Activated CD8-positive, alpha-beta T cell treated with anti-CD3 and anti-CD28 coated beads for 36 hours (primary cell): ENCODE measurements around the gene CCDC40. TPM values are rescaled to one million over a fixed set of nuclear protein-coding genes. Genes with fewer than 3 reads are reported as not detected.

Source experiments
- ATAC-seq: fragments of 200-7000 bp; cut with Tn5 transposase; one replicate; pipeline ENCODE4 v1.10.0; 2021; ENCODE audit warnings: mild to moderate bottlenecking, moderate library complexity
- CTCF ChIA-PET: fragments of 350-600 bp; sonication (Branson Sonifier 250); formaldehyde crosslinking; loops from one replicate; lab custom pipeline; 2021; ENCODE audit warnings: antibody characterized with exemption; lab: Charles Lee
- POLR2A ChIA-PET: fragments of 350-600 bp; sonication (Branson Sonifier 250); formaldehyde crosslinking; loops from one replicate; lab custom pipeline; 2021; ENCODE audit warnings: antibody characterized with exemption; lab: Charles Lee
- DNase-seq: peaks from one replicate; pipeline ENCODE4 v3.0.0-alpha.2; 2020
- H3K27ac Mint-ChIP-seq: one replicate; pipeline ENCODE4 v1.8.0; 2021; ENCODE audit warnings: mild to moderate bottlenecking, mixed read lengths
- H3K27me3 Mint-ChIP-seq: one replicate; pipeline ENCODE4 v1.8.0; 2021; ENCODE audit warnings: mixed read lengths
- H3K36me3 Mint-ChIP-seq: one replicate; pipeline ENCODE4 v1.8.0; 2021; ENCODE audit warnings: low read depth, mixed read lengths
- H3K4me1 Mint-ChIP-seq: one replicate; pipeline ENCODE4 v1.8.0; 2021; ENCODE audit warnings: low read depth, mixed read lengths
- H3K4me3 Mint-ChIP-seq: one replicate; pipeline ENCODE4 v1.8.0; 2021; ENCODE audit warnings: mild to moderate bottlenecking, moderate library complexity, mixed read lengths
- H3K9me3 Mint-ChIP-seq: one replicate; pipeline ENCODE4 v1.8.0; 2021; ENCODE audit warnings: mixed read lengths
- CTCF ChIP-seq: fragments of 200-600 bp; IDR thresholded peaks from one replicate; pipeline ENCODE4 v1.8.0; 2022; ENCODE audit warnings: antibody characterized with exemption, mild to moderate bottlenecking
- intact Hi-C: fragments of 100-400 bp; cut with micrococcal nuclease; formaldehyde crosslinking; loops from one replicate; pipeline ENCODE4 v1.10.0; 2022
- total RNA-seq, 2 experiments: library from RNA; stranded (reverse); gene quantifications; one replicate each; pipeline ENCODE4 v1.2.3, GENCODE V29; 2021

Gene CCDC40
- total RNA-seq, 2 experiments from 2014 or later: 0.54 to 0.79 TPM

- Mint-ChIP-seq H3K4me1 (no peaks in the 10 kb centered on the region), H3K36me3 (peaks cover 6% of the 10 kb centered on the region), H3K27ac (no peak overlapping the region), H3K9me3 (peaks cover 2% of the 10 kb centered on the region), H3K27me3 (no peaks in the 10 kb centered on the region), H3K4me3 (no peak overlapping the region)
- ChIA-PET POLR2A (interaction anchor here (0.6 to 1.5 kb wide), 5 partner anchors 10 to 18 kb away, joined by 3 to 4 read pairs (median 3); partner anchors contain the start of gene GAA), CTCF (interaction anchor here (1.0 kb wide), 1 partner anchor 16 kb away, joined by 3 read pairs; the partner anchor contains the start of gene GAA)
- no peak for TF ChIP-seq CTCF
- DNase-seq (no peak), ATAC-seq (no peak)
- intact Hi-C loops: no loop called here
Observed at GRCh38 chr17:80117491-80118401, 81.3 kb downstream of the CCDC40 start.

DNA sequence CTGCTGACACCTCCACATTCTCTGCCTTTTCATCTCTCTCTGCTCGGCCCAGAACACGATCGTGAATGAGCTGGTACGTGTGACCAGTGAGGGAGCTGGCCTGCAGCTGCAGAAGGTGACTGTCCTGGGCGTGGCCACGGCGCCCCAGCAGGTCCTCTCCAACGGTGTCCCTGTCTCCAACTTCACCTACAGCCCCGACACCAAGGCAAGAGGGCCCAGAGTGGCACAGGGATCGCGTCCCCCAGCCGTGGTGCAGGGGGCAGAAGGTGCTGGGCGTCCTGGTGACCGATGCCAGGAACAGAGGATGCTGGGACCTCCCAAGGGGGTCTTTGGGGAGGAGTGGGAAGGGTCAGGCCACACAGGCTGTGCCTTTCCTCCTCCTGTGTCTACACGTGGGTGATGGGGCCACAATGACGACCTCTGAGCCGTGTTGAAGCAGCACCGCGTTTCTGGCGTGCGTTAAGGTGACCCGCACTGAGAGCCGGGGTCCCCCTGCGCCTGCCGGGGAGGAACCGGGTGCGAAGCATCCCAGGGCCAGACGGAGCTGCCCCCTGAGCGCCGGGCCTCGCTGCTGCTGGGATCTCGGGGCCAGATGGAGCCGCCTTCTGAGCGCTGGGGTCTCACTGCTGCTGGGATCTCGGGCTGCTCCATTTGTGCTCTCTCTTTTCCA, 82.3 kb downstream of the CCDC40 start:
- peaks cover 6% of the 10 kb centered on the region for H3K36me3 Mint-ChIP-seq

GRCh38 chr17:80119271-80119791, 82.9 kb downstream of the CCDC40 start:
- H3K36me3 Mint-ChIP-seq: peaks cover 1% of the 10 kb centered on the region
- H3K4me1 Mint-ChIP-seq: no peaks in the 10 kb centered on the region
- no peaks in the 10 kb centered on the region for H3K27me3 Mint-ChIP-seq
- ChIA-PET CTCF (no interaction called here), POLR2A (interaction anchor here (1.0 kb wide), 1 partner anchor 13 kb away, joined by 3 read pairs; no protein-coding TSS in a partner anchor)
- no peak for ATAC-seq
- intact Hi-C loops: no loop called here
- H3K4me3 Mint-ChIP-seq: no peak overlapping the region
- no peak overlapping the region for H3K27ac Mint-ChIP-seq
- TF ChIP-seq CTCF: no peak
- peaks cover 2% of the 10 kb centered on the region for H3K9me3 Mint-ChIP-seq
- DNase-seq: no peak

More for the DNA sequence above, 82.3 kb downstream of the CCDC40 start:
- Mint-ChIP-seq H3K4me1 (no peaks in the 10 kb centered on the region), H3K27me3 (no peaks in the 10 kb centered on the region), H3K9me3 (peaks cover 2% of the 10 kb centered on the region), H3K4me3 (no peak overlapping the region), H3K27ac (no peak overlapping the region)
- no peak for ATAC-seq
- no peak for DNase-seq
- intact Hi-C loops: no loop called here
- CTCF ChIA-PET: no interaction called here
- no peak for TF ChIP-seq CTCF
- POLR2A ChIA-PET: interaction anchor here (1.0 kb wide), 2 partner anchors 13 to 14 kb away, joined by 3 read pairs; no protein-coding TSS in a partner anchor

- Mint-ChIP-seq H3K9me3 (peaks cover 2% of the 10 kb centered on the region), H3K27me3 (no peaks in the 10 kb centered on the region), H3K4me3 (no peak overlapping the region), H3K36me3 (no peaks in the 10 kb centered on the region), H3K4me1 (no peaks in the 10 kb centered on the region), H3K27ac (no peak overlapping the region)
- ATAC-seq (no peak), DNase-seq (no peak)
- intact Hi-C loops: no loop called here
- TF ChIP-seq CTCF: no peak
- ChIA-PET CTCF (no interaction called here), POLR2A (interaction anchor here (1.0 kb wide), 1 partner anchor 13 kb away, joined by 3 read pairs; no protein-coding TSS in a partner anchor)
Observed at GRCh38 chr17:80119839-80120238, 83.4 kb downstream of the CCDC40 start.
